Measurements from ENCODE around the gene MMP1. TPM values are rescaled to one million over a fixed set of nuclear protein-coding genes. Genes with fewer than 3 reads are reported as not detected.
A peak's percentile ranks its signal among the peaks of the same experiment; 100 is the strongest.

MMP1 gene
- total RNA-seq, 1 experiment from 2014 or later: 0.35 TPM

DNA sequence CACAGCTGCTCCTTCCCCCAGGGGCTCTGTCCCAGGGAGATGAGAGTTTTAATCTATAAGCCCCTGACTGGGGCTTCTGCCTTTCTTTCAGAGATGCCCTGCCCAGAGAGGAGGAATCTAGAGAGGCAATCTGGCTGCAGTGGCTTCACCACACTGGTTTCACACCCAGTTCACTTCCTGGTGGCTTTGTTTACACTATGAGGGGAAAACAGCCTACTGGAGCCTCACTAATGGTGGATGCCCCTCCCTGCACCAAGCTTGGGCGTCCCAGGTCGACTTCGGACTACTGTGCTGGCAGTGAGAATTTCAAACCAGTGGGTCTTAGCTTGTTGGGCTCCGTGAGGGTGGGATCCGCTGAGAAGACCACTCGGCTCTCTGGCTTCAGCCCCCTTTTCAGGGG is 21.5 kb upstream of the MMP1 start:
- Histone ChIP-seq H3K27ac (no peak overlapping the region), H3F3A (ENCODE audit: insufficient read depth, low read depth) (no peaks in the 10 kb centered on the region), H3K27me3 (ENCODE audit: insufficient read depth, low read depth) (no peaks in the 10 kb centered on the region), H3K9me2 (ENCODE audit: insufficient read depth) (no peaks in the 10 kb centered on the region), H3K9me3 (ENCODE audit: insufficient read depth, low read depth) (no peaks in the 10 kb centered on the region; the same call in 1 of the 2 replicates), H2AFZ (no peak overlapping the region), H3K4me2 (0 out of 2 replicates have a peak overlapping the region, but pooled peaks have one; percentile 17), H3K36me3 (ENCODE audit: low read depth) (no peaks in the 10 kb centered on the region), H4K20me1 (ENCODE audit: insufficient read depth) (no peaks in the 10 kb centered on the region), H3K79me2 (ENCODE audit: low read depth) (no peaks in the 10 kb centered on the region), H3K4me1 (replicated peaks; ENCODE audit: insufficient read depth) (no peaks in the 10 kb centered on the region), H3K4me3 (no peak overlapping the region)
- POLR2A ChIA-PET (ENCODE audit: unreplicated experiment): no interaction called here
- TF ChIP-seq, protein P1, sequence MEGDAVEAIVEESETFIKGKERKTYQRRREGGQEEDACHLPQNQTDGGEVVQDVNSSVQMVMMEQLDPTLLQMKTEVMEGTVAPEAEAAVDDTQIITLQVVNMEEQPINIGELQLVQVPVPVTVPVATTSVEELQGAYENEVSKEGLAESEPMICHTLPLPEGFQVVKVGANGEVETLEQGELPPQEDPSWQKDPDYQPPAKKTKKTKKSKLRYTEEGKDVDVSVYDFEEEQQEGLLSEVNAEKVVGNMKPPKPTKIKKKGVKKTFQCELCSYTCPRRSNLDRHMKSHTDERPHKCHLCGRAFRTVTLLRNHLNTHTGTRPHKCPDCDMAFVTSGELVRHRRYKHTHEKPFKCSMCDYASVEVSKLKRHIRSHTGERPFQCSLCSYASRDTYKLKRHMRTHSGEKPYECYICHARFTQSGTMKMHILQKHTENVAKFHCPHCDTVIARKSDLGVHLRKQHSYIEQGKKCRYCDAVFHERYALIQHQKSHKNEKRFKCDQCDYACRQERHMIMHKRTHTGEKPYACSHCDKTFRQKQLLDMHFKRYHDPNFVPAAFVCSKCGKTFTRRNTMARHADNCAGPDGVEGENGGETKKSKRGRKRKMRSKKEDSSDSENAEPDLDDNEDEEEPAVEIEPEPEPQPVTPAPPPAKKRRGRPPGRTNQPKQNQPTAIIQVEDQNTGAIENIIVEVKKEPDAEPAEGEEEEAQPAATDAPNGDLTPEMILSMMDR (conservative IDR thresholded peaks at IDR 0.05): no peak
- TF ChIP-seq EZH2 (IDR thresholded peaks at IDR 0.05; ENCODE audit: low read depth): no peak
- CTCF ChIA-PET: interaction anchor here (1.3 kb wide), 1 partner anchor 9 kb away, joined by 3 read pairs; no protein-coding TSS in a partner anchor
- DNase-seq: no peak
- no TSS peak for BruUV-seq (replicated peaks)
- intact Hi-C loops (cut with micrococcal nuclease; ENCODE audit: unreplicated experiment): no loop called here

DNA sequence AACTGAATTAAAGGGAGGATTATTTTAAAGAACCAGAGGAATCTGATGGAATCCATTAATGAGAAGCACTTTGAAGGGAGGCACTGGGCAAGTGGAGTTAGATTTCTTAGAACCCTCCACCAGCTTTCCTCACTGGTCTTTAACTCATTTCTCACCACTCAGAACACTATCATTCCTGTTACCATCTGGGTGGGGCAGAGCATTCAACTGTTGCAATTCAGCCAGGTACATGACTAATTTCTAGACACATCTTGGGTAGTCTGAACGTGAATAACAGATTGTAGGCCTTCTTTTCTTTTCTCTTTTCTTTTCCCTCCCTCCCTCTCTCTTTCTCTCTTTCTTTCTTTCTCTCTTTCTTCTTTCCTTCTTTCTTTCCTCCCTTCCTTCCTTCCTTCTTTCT is 15.5 kb upstream of the MMP1 start:
- Histone ChIP-seq H3K4me2 (no peak overlapping the region), H3K36me3 (ENCODE audit: low read depth) (no peaks in the 10 kb centered on the region), H3K9me3 (ENCODE audit: insufficient read depth, low read depth) (no peaks in the 10 kb centered on the region; the same call in 1 of the 2 replicates), H3K79me2 (ENCODE audit: low read depth) (no peaks in the 10 kb centered on the region), H3K27ac (no peak overlapping the region), H3F3A (ENCODE audit: insufficient read depth, low read depth) (no peaks in the 10 kb centered on the region), H4K20me1 (ENCODE audit: insufficient read depth) (no peaks in the 10 kb centered on the region), H3K27me3 (ENCODE audit: insufficient read depth, low read depth) (no peaks in the 10 kb centered on the region), H3K4me1 (replicated peaks; ENCODE audit: insufficient read depth) (no peaks in the 10 kb centered on the region), H3K4me3 (no peak overlapping the region), H2AFZ (no peak overlapping the region), H3K9me2 (ENCODE audit: insufficient read depth) (no peaks in the 10 kb centered on the region)
- CTCF ChIA-PET: no interaction called here
- no peak for DNase-seq
- BruUV-seq (replicated peaks): no TSS peak
- TF ChIP-seq, protein P1 (conservative IDR thresholded peaks at IDR 0.05): no peak
- no peak for TF ChIP-seq EZH2 (IDR thresholded peaks at IDR 0.05; ENCODE audit: low read depth)
- intact Hi-C loops (cut with micrococcal nuclease; ENCODE audit: unreplicated experiment): loop anchor here (5.0 kb wide), 1 partner anchor 81 kb away; no protein-coding TSS in a partner anchor
- POLR2A ChIA-PET (ENCODE audit: unreplicated experiment): no interaction called here

DNA sequence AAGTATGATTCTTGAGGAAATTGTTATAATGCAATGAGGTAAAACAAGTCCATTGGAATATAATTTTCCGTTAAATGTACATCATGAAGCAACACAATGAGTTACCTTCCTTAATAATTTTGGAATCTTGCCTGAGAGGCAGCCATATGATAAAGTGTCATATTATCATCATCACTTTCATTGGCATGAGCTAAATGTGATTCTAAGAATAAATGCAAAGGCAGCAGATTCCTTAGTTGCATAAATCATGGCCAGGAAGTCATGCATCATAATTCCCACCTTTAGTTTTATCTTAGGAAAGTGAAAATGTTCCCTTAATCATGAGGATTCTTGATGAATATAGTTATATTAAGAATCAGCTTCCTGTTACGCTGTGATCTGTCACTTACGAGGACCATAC is 14.2 kb upstream of the MMP1 start:
- no peaks in the 10 kb centered on the region for H3K79me2 ChIP-seq (ENCODE audit: low read depth)
- no peak for DNase-seq
- no peaks in the 10 kb centered on the region for H4K20me1 ChIP-seq (ENCODE audit: insufficient read depth)
- no peaks in the 10 kb centered on the region for H3K4me1 ChIP-seq (replicated peaks; ENCODE audit: insufficient read depth)
- H2AFZ ChIP-seq: no peak overlapping the region
- H3K9me3 ChIP-seq (ENCODE audit: insufficient read depth, low read depth): no peaks in the 10 kb centered on the region; the same call in 1 of the 2 replicates
- H3K27me3 ChIP-seq (ENCODE audit: insufficient read depth, low read depth): no peaks in the 10 kb centered on the region
- no peak overlapping the region for H3K27ac ChIP-seq
- ChIA-PET CTCF (no interaction called here), POLR2A (ENCODE audit: unreplicated experiment) (no interaction called here)
- no peak overlapping the region for H3K4me2 ChIP-seq
- no peak overlapping the region for H3K4me3 ChIP-seq
- H3K36me3 ChIP-seq (ENCODE audit: low read depth): no peaks in the 10 kb centered on the region
- no peaks in the 10 kb centered on the region for H3F3A ChIP-seq (ENCODE audit: insufficient read depth, low read depth)
- intact Hi-C loops (cut with micrococcal nuclease; ENCODE audit: unreplicated experiment): loop anchor here (5.0 kb wide), 1 partner anchor 80 kb away; no protein-coding TSS in a partner anchor
- BruUV-seq (replicated peaks): no TSS peak
- TF ChIP-seq, protein P1 (conservative IDR thresholded peaks at IDR 0.05): no peak
- no peak for TF ChIP-seq EZH2 (IDR thresholded peaks at IDR 0.05; ENCODE audit: low read depth)
- H3K9me2 ChIP-seq (ENCODE audit: insufficient read depth): no peaks in the 10 kb centered on the region
